HepG2 (cell line): ENCODE measurements around the gene SEC61B. TPM values are rescaled to one million over a fixed set of nuclear protein-coding genes. Genes with fewer than 3 reads are reported as not detected.

ENCODE experiments used
- CENPBD1 ChIP-seq: sonication (generic); formaldehyde crosslinking; IDR thresholded peaks from 2 replicates; pipeline ENCODE4 v1.8.0; 2022; ENCODE audit warnings: missing genetic modification reagents, low read depth, mild to moderate bottlenecking, borderline replicate concordance
- CENPT ChIP-seq: sonication (generic); formaldehyde crosslinking; IDR thresholded peaks from 2 replicates; pipeline ENCODE4 v1.8.0; 2022; ENCODE audit warnings: low read depth, mild to moderate bottlenecking, moderate library complexity, missing genetic modification reagents
- CENPX ChIP-seq: sonication (generic); formaldehyde crosslinking; IDR thresholded peaks from 2 replicates; pipeline ENCODE4 v1.9.0; 2021; ENCODE audit warnings: mild to moderate bottlenecking, missing genetic modification reagents, moderate library complexity
- CREB1 ChIP-seq, 2 experiments: fragments of 450-650 bp in 1 of 2; IDR thresholded peaks; 2 replicates each; pipeline ENCODE4 v1.6.1; 2016 to 2017; ENCODE audit warnings: control low read depth in 1 of 2, mild to moderate bottlenecking in 1 of 2, missing compliant biosample characterization in 1 of 2, missing genetic modification characterization in 1 of 2
- KDM5A ChIP-seq: fragments of 200-600 bp; sonication (generic); IDR thresholded peaks from 2 replicates; pipeline ENCODE4 v1.7.0; 2018; ENCODE audit warnings: antibody characterized with exemption, mild to moderate bottlenecking, low read length, borderline replicate concordance
- MAFK ChIP-seq, 2 experiments: IDR thresholded peaks in 1 of 2; conservative IDR thresholded peaks in 1 of 2; 2 replicates each; pipeline ENCODE4 v1.6.1; 2011; ENCODE audit warnings: improper control_type of control experiment in 2 of 2, low read length in 2 of 2
- SP140L ChIP-seq: sonication (generic); formaldehyde crosslinking; IDR thresholded peaks from 2 replicates; pipeline ENCODE4 v1.4.0; 2020; ENCODE audit warnings: missing genetic modification reagents, borderline replicate concordance
- TCF7 ChIP-seq: sonication (generic); IDR thresholded peaks from 2 replicates; pipeline ENCODE4 v1.6.1; 2016; ENCODE audit warnings: antibody characterized with exemption, low read depth
- TGIF2 ChIP-seq: IDR thresholded peaks from 2 replicates; pipeline ENCODE4 v1.6.1; 2016; ENCODE audit warnings: control low read depth, missing compliant biosample characterization
- ZBED4 ChIP-seq: sonication (generic); formaldehyde crosslinking; IDR thresholded peaks from 2 replicates; pipeline ENCODE4 v1.4.0; 2020; ENCODE audit warnings: missing genetic modification reagents, borderline replicate concordance
- ZBTB25 ChIP-seq: IDR thresholded peaks from 2 replicates; pipeline ENCODE4 v1.6.1; 2018; ENCODE audit warnings: missing genetic modification reagents
- ZMYM2 ChIP-seq: sonication (generic); formaldehyde crosslinking; IDR thresholded peaks from 2 replicates; pipeline ENCODE4 v1.8.0; 2022; ENCODE audit warnings: mild to moderate bottlenecking, missing genetic modification reagents
- ZMYM4 ChIP-seq: sonication (generic); formaldehyde crosslinking; IDR thresholded peaks from 2 replicates; pipeline ENCODE4 v1.8.1; 2023; ENCODE audit warnings: mild to moderate bottlenecking, missing genetic modification reagents
- ZNF543 ChIP-seq: sonication (generic); formaldehyde crosslinking; IDR thresholded peaks from 2 replicates; pipeline ENCODE4 v1.4.0; 2020; ENCODE audit warnings: mild to moderate bottlenecking, missing genetic modification reagents
- polyA plus RNA-seq, 8 experiments: library from polyadenylated mRNA; depleted of rRNA in 3 of 8; stranded (reverse) in 7 of 8; unstranded in 1 of 8; fragments of >200 nt; fragmentation: Illumina TruSeq in 4 of 8; extraction: Trizol in 4 of 8; gene quantifications; 2 replicates each; pipeline versions ENCODE4 v1.2.1 to v1.2.3, GENCODE V29; 2011 to 2016; ENCODE audit warnings: low read depth in 4 of 8, missing spikeins in 1 of 8, mixed read lengths in 1 of 8; ENCODE audit not compliant: insufficient read depth in 1 of 8
- total RNA-seq, 5 experiments: library from RNA; depleted of rRNA; stranded (reverse); fragments of >200 nt; fragmentation: Illumina TruSeq; extraction: Trizol; gene quantifications; 2 replicates each; pipeline ENCODE4 v1.2.3, GENCODE V29; 2016; ENCODE audit warnings: low read depth in 1 of 5
- TF ChIP-seq, protein P1 (sequence below): sonication (generic); formaldehyde crosslinking; IDR thresholded peaks from 2 replicates; pipeline ENCODE4 v1.8.0; 2022; ENCODE audit warnings: missing genetic modification reagents, mild to moderate bottlenecking, borderline replicate concordance

Gene SEC61B
- total and polyA plus RNA-seq, 2 of the 13 experiments (the other 11 are each of a cell fraction or from before 2014, with no cell fraction given), result 191 to 368 TPM

GRCh38 chr9:99221621-99222415, at the start of gene SEC61B, which contains the start of gene ALG2 (continued):
- no peak for TF ChIP-seq SP140L (CRISPR knock-in tag)
- TF ChIP-seq CENPX (CRISPR knock-in tag), result no peak
- TF ChIP-seq ZBED4 (CRISPR knock-in tag), result peak; percentile 21; the same call in 1 of the 2 replicates
- peak; percentile 38; the same call in 1 of the 2 replicates for TF ChIP-seq ZBTB25
- TF ChIP-seq MAFK (conservative IDR thresholded peaks at IDR 0.05 in 1 of 2, IDR thresholded peaks at IDR 0.05 in 1 of 2; ENCODE audit: low read length in 2 of 2), result peak; percentile 52 to 77; a peak in 3 of 4 replicates
- TF ChIP-seq ZMYM2, result peak; percentile 31; the same call in 1 of the 2 replicates
- TF ChIP-seq TGIF2 (CRISPR knock-in tag), result 0 out of 2 replicates have a peak, but pooled peaks have one; percentile 14
- TF ChIP-seq CREB1 (IDR thresholded peaks at IDR 0.05), result peak; percentile 52
- peak; percentile 82 for TF ChIP-seq CREB1 (CRISPR knock-in tag; IDR thresholded peaks at IDR 0.05)
- TF ChIP-seq, protein P1, sequence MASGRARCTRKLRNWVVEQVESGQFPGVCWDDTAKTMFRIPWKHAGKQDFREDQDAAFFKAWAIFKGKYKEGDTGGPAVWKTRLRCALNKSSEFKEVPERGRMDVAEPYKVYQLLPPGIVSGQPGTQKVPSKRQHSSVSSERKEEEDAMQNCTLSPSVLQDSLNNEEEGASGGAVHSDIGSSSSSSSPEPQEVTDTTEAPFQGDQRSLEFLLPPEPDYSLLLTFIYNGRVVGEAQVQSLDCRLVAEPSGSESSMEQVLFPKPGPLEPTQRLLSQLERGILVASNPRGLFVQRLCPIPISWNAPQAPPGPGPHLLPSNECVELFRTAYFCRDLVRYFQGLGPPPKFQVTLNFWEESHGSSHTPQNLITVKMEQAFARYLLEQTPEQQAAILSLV, result peak; percentile 70; the same call in 1 of the 2 replicates
- no peak for TF ChIP-seq TCF7
- peak; percentile 52; the same call in 1 of the 2 replicates for TF ChIP-seq CENPT (CRISPR knock-in tag)
- peak; percentile 40 for TF ChIP-seq ZMYM4 (CRISPR knock-in tag)
- peak; percentile 46; the same call in 1 of the 2 replicates for TF ChIP-seq ZNF543
- no peak for TF ChIP-seq CENPBD1
- no peak; the same call in 1 of the 2 replicates for TF ChIP-seq KDM5A
